ENCODE data around the gene CBX6.

The CBX6 gene

GRCh38 chr22:38841211-38841610, 30.8 kb downstream of the CBX6 start:
- no peak overlapping the region for H3K4me3 ChIP-seq (ENCODE audit: low read depth, low read length)
- no peak for DNase-seq (ENCODE audit: low read depth)
- no peak for TF ChIP-seq MAX (IDR thresholded peaks at IDR 0.05; ENCODE audit: low read depth, low read length)

- no peak for DNase-seq (ENCODE audit: low read depth)
- TF ChIP-seq POLR2A (IDR thresholded peaks at IDR 0.05; ENCODE audit: extremely low read depth, insufficient read length), result no peak
- TF ChIP-seq MYC (IDR thresholded peaks at IDR 0.05; ENCODE audit: low read depth, low read length), result no peak
- no peak for TF ChIP-seq CTCF (IDR thresholded peaks at IDR 0.05; ENCODE audit: low read depth, low read length)
- no peak for TF ChIP-seq MAX (IDR thresholded peaks at IDR 0.05; ENCODE audit: low read depth, low read length)
- H3K4me3 ChIP-seq (ENCODE audit: low read depth, low read length), result no peak overlapping the region
Observed at GRCh38 chr22:38840129-38840528, 31.9 kb downstream of the CBX6 start.

DNA sequence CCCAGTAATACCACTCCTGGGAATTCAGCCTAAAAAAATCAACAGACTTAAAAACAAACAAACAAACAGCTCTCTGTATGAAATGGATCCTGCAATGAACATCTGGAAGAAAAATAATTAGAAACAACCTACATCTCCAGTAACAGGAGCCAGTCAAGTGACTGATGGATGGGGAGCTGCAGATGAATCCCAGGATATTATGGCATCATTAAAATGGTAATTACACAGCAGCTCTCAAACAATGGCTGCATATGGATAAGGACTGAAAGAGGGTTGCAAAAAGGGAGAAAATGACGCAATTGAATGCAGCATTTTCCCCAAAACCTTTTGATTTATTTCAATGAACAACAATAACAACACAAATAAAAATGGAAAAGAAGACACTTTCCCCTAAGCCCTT, 32.3 kb downstream of the CBX6 start:
- no peak overlapping the region for H3K4me3 ChIP-seq (ENCODE audit: low read depth, low read length)
- no peak for TF ChIP-seq MAX (IDR thresholded peaks at IDR 0.05; ENCODE audit: low read depth, low read length)
- DNase-seq (ENCODE audit: low read depth), result no peak

- no peak for DNase-seq (ENCODE audit: low read depth)
- no peak for TF ChIP-seq MYC (IDR thresholded peaks at IDR 0.05; ENCODE audit: low read depth, low read length)
- TF ChIP-seq CTCF (IDR thresholded peaks at IDR 0.05; ENCODE audit: low read depth, low read length), result no peak
- TF ChIP-seq MAX (IDR thresholded peaks at IDR 0.05; ENCODE audit: low read depth, low read length), result no peak
- no peak for TF ChIP-seq POLR2A (IDR thresholded peaks at IDR 0.05; ENCODE audit: extremely low read depth, insufficient read length)
- no peak overlapping the region for H3K4me3 ChIP-seq (ENCODE audit: low read depth, low read length)
Observed at GRCh38 chr22:38837414-38837928, 34.5 kb downstream of the CBX6 start.

- H3K4me3 ChIP-seq (ENCODE audit: low read depth, low read length), result no peak overlapping the region
- TF ChIP-seq CTCF (IDR thresholded peaks at IDR 0.05; ENCODE audit: low read depth, low read length) (no peak), MAX (IDR thresholded peaks at IDR 0.05; ENCODE audit: low read depth, low read length) (no peak), POLR2A (IDR thresholded peaks at IDR 0.05; ENCODE audit: extremely low read depth, insufficient read length) (no peak)
- no peak for DNase-seq (ENCODE audit: low read depth)
Observed at GRCh38 chr22:38835888-38836301, 36.1 kb downstream of the CBX6 start.

DNA sequence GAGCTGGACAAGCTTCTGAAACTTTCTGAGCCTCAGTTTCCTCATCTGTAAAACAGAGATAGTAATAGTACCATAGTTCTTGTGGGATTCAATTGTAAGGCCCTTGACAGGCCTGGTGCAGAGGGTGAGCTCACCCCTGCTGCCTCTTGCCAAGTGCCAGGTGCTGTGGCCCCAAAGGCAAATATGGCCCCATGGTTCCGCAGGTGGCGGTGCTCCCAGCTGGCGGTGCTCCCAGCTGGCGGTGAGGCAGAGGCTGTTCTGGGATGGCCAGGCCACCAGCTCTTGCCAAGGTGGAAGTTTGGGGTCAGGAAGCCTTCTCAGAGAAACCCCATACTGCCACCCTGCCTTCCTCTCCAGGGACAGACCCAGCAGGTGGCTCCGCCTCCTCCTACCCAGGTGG, 37.0 kb downstream of the CBX6 start:
- TF ChIP-seq POLR2A (IDR thresholded peaks at IDR 0.05; ENCODE audit: extremely low read depth, insufficient read length) (no peak), MYC (IDR thresholded peaks at IDR 0.05; ENCODE audit: low read depth, low read length) (no peak), MAX (IDR thresholded peaks at IDR 0.05; ENCODE audit: low read depth, low read length) (no peak), CTCF (IDR thresholded peaks at IDR 0.05; ENCODE audit: low read depth, low read length) (no peak)
- DNase-seq (ENCODE audit: low read depth), result no peak
- H3K4me3 ChIP-seq (ENCODE audit: low read depth, low read length), result no peak overlapping the region
